Skeletal muscle satellite cell (primary cell): ENCODE data around the gene PRR13. TPM values are rescaled to one million over a fixed set of nuclear protein-coding genes. Genes with fewer than 3 reads are reported as not detected.
"Not testable (repeated sequence)": the region's sequence is repeated elsewhere in the genome, so short reads cannot be mapped to it uniquely, and the experiment has no call there.

ENCODE experiments used
- H3K27me3 ChIP-seq: 2 replicates; pipeline ENCODE4 v1.7.0; 2013; ENCODE audit warnings: low read length; ENCODE audit not compliant: control insufficient read depth, insufficient read depth
- H3K36me3 ChIP-seq: 2 replicates; pipeline ENCODE4 v1.7.0; 2013; ENCODE audit warnings: mild to moderate bottlenecking, control low read depth, low read length; ENCODE audit not compliant: insufficient read depth
- H3K4me1 ChIP-seq: 2 replicates; pipeline ENCODE4 v1.7.0; 2013; ENCODE audit warnings: low read length; ENCODE audit not compliant: control insufficient read depth, insufficient read depth
- H3K4me2 ChIP-seq: 2 replicates; pipeline ENCODE4 v1.7.0; 2013; ENCODE audit warnings: mild to moderate bottlenecking, low read length
- H3K4me3 ChIP-seq: 2 replicates; pipeline ENCODE4 v1.7.0; 2013; ENCODE audit warnings: low read length
- H3K9ac ChIP-seq: 2 replicates; pipeline ENCODE4 v1.7.0; 2013; ENCODE audit warnings: mild to moderate bottlenecking, low read depth, low read length, moderate library complexity
- H3K9me3 ChIP-seq: replicated peaks from 2 replicates; pipeline ENCODE4 v1.7.0; 2013; ENCODE audit warnings: mild to moderate bottlenecking, control low read depth, low read length
- total RNA-seq: library from RNA; depleted of rRNA; stranded (reverse); fragments of >200 nt; gene quantifications from 2 replicates; pipeline ENCODE4 v1.2.3, GENCODE V29; 2012; rRNA removed

PRR13 gene
- 76.4 and 79.6 TPM in 2 replicates for total RNA-seq

GRCh38 chr12:53441040-53441833 is at the start of gene PRR13:
TSS of gene PRR13 (plus strand) at chr12:53441734. CDS start at chr12:53442715, 981 bp downstream.
- no peaks in the 10 kb centered on the region for H3K27me3 ChIP-seq
- peak within 1 kb of the TSS; percentile 81 for H3K4me3 ChIP-seq
- H3K9me3 ChIP-seq, result no peaks in the 10 kb centered on the region
- peak within 1 kb of the TSS; percentile 97 for H3K9ac ChIP-seq
- peaks cover 19% of the 10 kb centered on the region for H3K36me3 ChIP-seq
- peak within 1 kb of the TSS; percentile 87 for H3K4me2 ChIP-seq
- peaks cover 17% of the 10 kb centered on the region for H3K4me1 ChIP-seq

GRCh38 chr12:53399896-53400295 is 41.6 kb upstream of the PRR13 start:
- H3K27me3 ChIP-seq, result no peaks in the 10 kb centered on the region
- no peaks in the 10 kb centered on the region for H3K9me3 ChIP-seq
- H3K4me3 ChIP-seq, result no peak overlapping the region
- peaks cover 9% of the 10 kb centered on the region for H3K4me1 ChIP-seq
- H3K4me2 ChIP-seq, result no peak overlapping the region
- H3K9ac ChIP-seq, result no peak overlapping the region
- H3K36me3 ChIP-seq, result peaks cover 12% of the 10 kb centered on the region

GRCh38 chr12:53402351-53402750 is 39.2 kb upstream of the PRR13 start:
- not testable (repeated sequence) for H3K4me3 ChIP-seq, H3K27me3 ChIP-seq, H3K4me1 ChIP-seq, H3K4me2 ChIP-seq, H3K9me3 ChIP-seq, H3K9ac ChIP-seq
- peaks cover 13% of the 10 kb centered on the region for H3K36me3 ChIP-seq

- no peak overlapping the region for H3K9ac ChIP-seq
These were observed 38.7 kb upstream of the PRR13 start for GRCh38 chr12:53402871-53403270.

GRCh38 chr12:53410951-53411350 is 30.6 kb upstream of the PRR13 start:
- Histone ChIP-seq H3K36me3 (peaks cover 37% of the 10 kb centered on the region), H3K4me1 (peaks cover 13% of the 10 kb centered on the region), H3K4me2 (no peak overlapping the region), H3K4me3 (no peak overlapping the region), H3K27me3 (no peaks in the 10 kb centered on the region), H3K9ac (no peak overlapping the region), H3K9me3 (no peaks in the 10 kb centered on the region)

More at GRCh38 chr12:53402871-53403270, 38.7 kb upstream of the PRR13 start:
- Histone ChIP-seq H3K36me3 (peaks cover 13% of the 10 kb centered on the region), H3K27me3 (no peaks in the 10 kb centered on the region), H3K4me3 (no peak overlapping the region), H3K4me2 (no peak overlapping the region), H3K9me3 (no peaks in the 10 kb centered on the region), H3K4me1 (peaks cover 7% of the 10 kb centered on the region)

- Histone ChIP-seq H3K4me3 (no peak overlapping the region), H3K4me1 (peaks cover 13% of the 10 kb centered on the region), H3K27me3 (no peaks in the 10 kb centered on the region), H3K9ac (no peak overlapping the region), H3K4me2 (no peak overlapping the region), H3K9me3 (no peaks in the 10 kb centered on the region), H3K36me3 (peaks cover 33% of the 10 kb centered on the region)
These were observed 27.9 kb upstream of the PRR13 start for GRCh38 chr12:53413485-53414204.

- no peak overlapping the region for H3K9ac ChIP-seq
- no peaks in the 10 kb centered on the region for H3K27me3 ChIP-seq
- no peak overlapping the region for H3K4me2 ChIP-seq
- H3K9me3 ChIP-seq, result no peaks in the 10 kb centered on the region
- H3K4me3 ChIP-seq, result no peak overlapping the region
- H3K36me3 ChIP-seq, result peaks cover 27% of the 10 kb centered on the region
- peaks cover 13% of the 10 kb centered on the region for H3K4me1 ChIP-seq
These were observed 26.6 kb upstream of the PRR13 start for GRCh38 chr12:53414756-53415417.

GRCh38 chr12:53415752-53416389 is 25.7 kb upstream of the PRR13 start:
- H3K9me3 ChIP-seq, H3K4me3 ChIP-seq, H3K9ac ChIP-seq, H3K4me2 ChIP-seq, H3K27me3 ChIP-seq: not testable (repeated sequence)
- peaks cover 24% of the 10 kb centered on the region for H3K36me3 ChIP-seq
- peaks cover 13% of the 10 kb centered on the region for H3K4me1 ChIP-seq

- H3K9me3 ChIP-seq, H3K4me2 ChIP-seq, H3K27me3 ChIP-seq, H3K9ac ChIP-seq, H3K4me3 ChIP-seq: not testable (repeated sequence)
- H3K4me1 ChIP-seq, result peaks cover 11% of the 10 kb centered on the region
- peaks cover 10% of the 10 kb centered on the region for H3K36me3 ChIP-seq
These were observed 24.2 kb upstream of the PRR13 start for GRCh38 chr12:53417291-53417816.

- no peak overlapping the region for H3K4me2 ChIP-seq
- no peaks in the 10 kb centered on the region for H3K9me3 ChIP-seq
- no peak overlapping the region for H3K4me3 ChIP-seq
- H3K9ac ChIP-seq, result no peak overlapping the region
- no peaks in the 10 kb centered on the region for H3K27me3 ChIP-seq
- H3K36me3 ChIP-seq, result peaks cover 3% of the 10 kb centered on the region
- H3K4me1 ChIP-seq, result peaks cover 3% of the 10 kb centered on the region
These were observed 23.3 kb upstream of the PRR13 start for GRCh38 chr12:53418221-53418620.

- peaks cover 3% of the 10 kb centered on the region for H3K4me1 ChIP-seq
- H3K36me3 ChIP-seq, result no peaks in the 10 kb centered on the region
- no peak overlapping the region for H3K4me2 ChIP-seq
- H3K9ac ChIP-seq, result no peak overlapping the region
- H3K27me3 ChIP-seq, result no peaks in the 10 kb centered on the region
- no peak overlapping the region for H3K4me3 ChIP-seq
- no peaks in the 10 kb centered on the region for H3K9me3 ChIP-seq
These were observed 21.8 kb upstream of the PRR13 start for GRCh38 chr12:53419756-53420155.
